GM12878 (cell line): ENCODE data around the gene SETDB1.

Source experiments
- BRCA1 ChIP-seq: IDR thresholded peaks from 2 replicates; pipeline ENCODE4 v1.6.1; 2011; ENCODE audit warnings: low read depth, low read length, improper control_type of control experiment
- EED ChIP-seq: sonication (generic); IDR thresholded peaks from 2 replicates; pipeline ENCODE4 v1.6.1; 2016; ENCODE audit warnings: antibody characterized with exemption, low read depth
- FOS ChIP-seq: IDR thresholded peaks from 3 replicates; pipeline ENCODE4 v1.6.1; 2011; ENCODE audit warnings: borderline replicate concordance; ENCODE audit not compliant: insufficient read length; ENCODE audit errors: extremely low read depth
- NFYA ChIP-seq: IDR thresholded peaks from 2 replicates; pipeline ENCODE4 v1.6.1; 2011; ENCODE audit warnings: low read depth, mild to moderate bottlenecking, low read length, improper control_type of control experiment, borderline replicate concordance
- POLR2A ChIP-seq: IDR thresholded peaks from 2 replicates; pipeline ENCODE4 v1.6.1; 2011; ENCODE audit warnings: low read depth, mild to moderate bottlenecking, low read length
- POLR2AphosphoS5 ChIP-seq: IDR thresholded peaks from 2 replicates; pipeline ENCODE4 v1.6.1; 2011; ENCODE audit warnings: mild to moderate bottlenecking, low read length, inconsistent platforms
- RAD21 ChIP-seq: IDR thresholded peaks from 2 replicates; pipeline ENCODE4 v1.6.1; 2011; ENCODE audit warnings: mild to moderate bottlenecking, low read depth, low read length, moderate library complexity; ENCODE audit not compliant: insufficient read depth
- RBBP5 ChIP-seq: fragments of 200-600 bp; sonication (generic); conservative IDR thresholded peaks from 2 replicates; pipeline ENCODE4 v1.6.1; 2016
- SMC3 ChIP-seq: IDR thresholded peaks from 2 replicates; pipeline ENCODE4 v1.6.1; 2011; ENCODE audit warnings: low read length, improper control_type of control experiment, borderline replicate concordance
- TBL1XR1 ChIP-seq: IDR thresholded peaks from 2 replicates; pipeline ENCODE4 v1.6.1; 2012; ENCODE audit warnings: low read depth, low read length, improper control_type of control experiment
- TF ChIP-seq, protein P1 (sequence below), 3 experiments: IDR thresholded peaks in 2 of 3; conservative IDR thresholded peaks in 1 of 3; 2 replicates each; pipeline ENCODE4 v1.5.1; 2011; ENCODE audit warnings: low read depth in 3 of 3, low read length in 3 of 3, mild to moderate bottlenecking in 3 of 3, control low read depth in 2 of 3, moderate library complexity in 2 of 3, inconsistent platforms in 1 of 3, mixed read lengths in 1 of 3; ENCODE audit not compliant: control insufficient read depth in 2 of 3, insufficient read depth in 1 of 3; ENCODE audit errors: extremely low read depth in 1 of 3
- TF ChIP-seq, protein P2 (sequence below): IDR thresholded peaks from 2 replicates; pipeline ENCODE4 v1.6.1; 2011; ENCODE audit warnings: low read depth, low read length, improper control_type of control experiment, borderline replicate concordance
- TF ChIP-seq, protein P3 (sequence below): fragments of 450-650 bp; conservative IDR thresholded peaks from 2 replicates; pipeline ENCODE4 v1.6.1; 2017; ENCODE audit warnings: mild to moderate bottlenecking, moderate library complexity

- TF ChIP-seq, protein P1, sequence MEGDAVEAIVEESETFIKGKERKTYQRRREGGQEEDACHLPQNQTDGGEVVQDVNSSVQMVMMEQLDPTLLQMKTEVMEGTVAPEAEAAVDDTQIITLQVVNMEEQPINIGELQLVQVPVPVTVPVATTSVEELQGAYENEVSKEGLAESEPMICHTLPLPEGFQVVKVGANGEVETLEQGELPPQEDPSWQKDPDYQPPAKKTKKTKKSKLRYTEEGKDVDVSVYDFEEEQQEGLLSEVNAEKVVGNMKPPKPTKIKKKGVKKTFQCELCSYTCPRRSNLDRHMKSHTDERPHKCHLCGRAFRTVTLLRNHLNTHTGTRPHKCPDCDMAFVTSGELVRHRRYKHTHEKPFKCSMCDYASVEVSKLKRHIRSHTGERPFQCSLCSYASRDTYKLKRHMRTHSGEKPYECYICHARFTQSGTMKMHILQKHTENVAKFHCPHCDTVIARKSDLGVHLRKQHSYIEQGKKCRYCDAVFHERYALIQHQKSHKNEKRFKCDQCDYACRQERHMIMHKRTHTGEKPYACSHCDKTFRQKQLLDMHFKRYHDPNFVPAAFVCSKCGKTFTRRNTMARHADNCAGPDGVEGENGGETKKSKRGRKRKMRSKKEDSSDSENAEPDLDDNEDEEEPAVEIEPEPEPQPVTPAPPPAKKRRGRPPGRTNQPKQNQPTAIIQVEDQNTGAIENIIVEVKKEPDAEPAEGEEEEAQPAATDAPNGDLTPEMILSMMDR (IDR thresholded peaks at IDR 0.05 in 2 of 3, conservative IDR thresholded peaks at IDR 0.05 in 1 of 3; ENCODE audit: control insufficient read depth in 2 of 3, extremely low read depth in 1 of 3, insufficient read depth in 1 of 3, low read depth in 3 of 3, low read length in 3 of 3), result no peak
- TF ChIP-seq POLR2AphosphoS5 (no peak), RAD21 (no peak), EED (no peak), RBBP5 (no peak), SMC3 (no peak), BRCA1 (no peak), POLR2A (no peak), TBL1XR1 (no peak), NFYA (no peak), FOS (no peak)
- TF ChIP-seq, protein P2, sequence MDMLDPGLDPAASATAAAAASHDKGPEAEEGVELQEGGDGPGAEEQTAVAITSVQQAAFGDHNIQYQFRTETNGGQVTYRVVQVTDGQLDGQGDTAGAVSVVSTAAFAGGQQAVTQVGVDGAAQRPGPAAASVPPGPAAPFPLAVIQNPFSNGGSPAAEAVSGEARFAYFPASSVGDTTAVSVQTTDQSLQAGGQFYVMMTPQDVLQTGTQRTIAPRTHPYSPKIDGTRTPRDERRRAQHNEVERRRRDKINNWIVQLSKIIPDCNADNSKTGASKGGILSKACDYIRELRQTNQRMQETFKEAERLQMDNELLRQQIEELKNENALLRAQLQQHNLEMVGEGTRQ, result no peak
- TF ChIP-seq, protein P3, sequence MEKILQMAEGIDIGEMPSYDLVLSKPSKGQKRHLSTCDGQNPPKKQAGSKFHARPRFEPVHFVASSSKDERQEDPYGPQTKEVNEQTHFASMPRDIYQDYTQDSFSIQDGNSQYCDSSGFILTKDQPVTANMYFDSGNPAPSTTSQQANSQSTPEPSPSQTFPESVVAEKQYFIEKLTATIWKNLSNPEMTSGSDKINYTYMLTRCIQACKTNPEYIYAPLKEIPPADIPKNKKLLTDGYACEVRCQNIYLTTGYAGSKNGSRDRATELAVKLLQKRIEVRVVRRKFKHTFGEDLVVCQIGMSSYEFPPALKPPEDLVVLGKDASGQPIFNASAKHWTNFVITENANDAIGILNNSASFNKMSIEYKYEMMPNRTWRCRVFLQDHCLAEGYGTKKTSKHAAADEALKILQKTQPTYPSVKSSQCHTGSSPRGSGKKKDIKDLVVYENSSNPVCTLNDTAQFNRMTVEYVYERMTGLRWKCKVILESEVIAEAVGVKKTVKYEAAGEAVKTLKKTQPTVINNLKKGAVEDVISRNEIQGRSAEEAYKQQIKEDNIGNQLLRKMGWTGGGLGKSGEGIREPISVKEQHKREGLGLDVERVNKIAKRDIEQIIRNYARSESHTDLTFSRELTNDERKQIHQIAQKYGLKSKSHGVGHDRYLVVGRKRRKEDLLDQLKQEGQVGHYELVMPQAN, result no peak
Observed at GRCh38 chr1:151009206-151009587, 83.0 kb downstream of the SETDB1 start.
